H1 (cell line): ENCODE data around the gene SPATS2. TPM values are rescaled to one million over a fixed set of nuclear protein-coding genes. Genes with fewer than 3 reads are reported as not detected.

Source experiments
- POU5F1 ChIP-seq: IDR thresholded peaks from 2 replicates; pipeline ENCODE4 v1.6.1; 2011; ENCODE audit warnings: low read depth, mild to moderate bottlenecking, low read length, moderate library complexity
- polyA plus RNA-seq, 7 experiments: library from polyadenylated mRNA; depleted of rRNA in 3 of 7; stranded (reverse) in 5 of 7; unstranded in 2 of 7; fragments of >200 nt in 5 of 7; fragments of 200-250 nt in 2 of 7; gene quantifications; 1 replicate in 5 of 7; 2 replicates in 1 of 7; 4 replicates in 1 of 7; pipeline versions ENCODE4 v1.2.1 to v1.2.3, GENCODE V29; 2011 to 2013; ENCODE audit warnings: missing spikeins in 2 of 7, mixed read lengths in 2 of 7
- total RNA-seq: library from RNA; stranded (reverse); fragmentation: NEBNext Ultra II Directional; extraction: Animal tissue kit (Norgen Biotek cat#: 25700); gene quantifications from 2 replicates; pipeline ENCODE4 v1.2.1, GENCODE V29; 2021
- TF ChIP-seq, protein P1 (sequence below): IDR thresholded peaks from 2 replicates; pipeline ENCODE4 v1.6.1; 2011; ENCODE audit warnings: low read depth, mild to moderate bottlenecking, low read length; ENCODE audit not compliant: insufficient read depth

Gene SPATS2
- total and polyA plus RNA-seq, 2 of the 8 experiments (the other 6 are each of a cell fraction or from before 2014, with no cell fraction given): 19.2 to 24.5 TPM

- TF ChIP-seq, protein P1, sequence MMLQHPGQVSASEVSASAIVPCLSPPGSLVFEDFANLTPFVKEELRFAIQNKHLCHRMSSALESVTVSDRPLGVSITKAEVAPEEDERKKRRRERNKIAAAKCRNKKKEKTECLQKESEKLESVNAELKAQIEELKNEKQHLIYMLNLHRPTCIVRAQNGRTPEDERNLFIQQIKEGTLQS: no peak
- no peak for TF ChIP-seq POU5F1
- TF ChIP-seq, all 59 proteins: peak for 0
Measured at GRCh38 chr12:49442915-49443314, 75.7 kb downstream of the SPATS2 start (continued).
